Pulmonary artery endothelial cell (primary cell): ENCODE data around the gene CORO7. TPM values are rescaled to one million over a fixed set of nuclear protein-coding genes. Genes with fewer than 3 reads are reported as not detected.

Experiments
- DNase-seq: peaks from one replicate; pipeline ENCODE4 v3.0.0-alpha.2; 2011; ENCODE audit warnings: low read depth, low spot score
- total RNA-seq: library from RNA; depleted of rRNA; stranded (reverse); fragments of >200 nt; gene quantifications from 2 replicates; pipeline ENCODE4 v1.2.3, GENCODE V29; 2014

The CORO7 gene
- total RNA-seq, 1 donor from 2014 or later, result 42.4 TPM

GRCh38 chr16:4309102-4309832 is 107.1 kb downstream of the CORO7 start:
- no peak for DNase-seq

GRCh38 chr16:4307215-4308037 is 109.0 kb downstream of the CORO7 start:
- DNase-seq, result peak; percentile 59

- no peak for DNase-seq
Observed at GRCh38 chr16:4306470-4307214, 109.8 kb downstream of the CORO7 start.

Other genes starting within 250 kb of the CORO7 start
- gene SRL, start 174.5 kb downstream of the CORO7 start, total RNA-seq, result 0.07 and 0.11 TPM in 2 replicates
- 9.4 and 13.6 TPM in 2 replicates for gene TFAP4, start 143.6 kb downstream of the CORO7 start, total RNA-seq
- 1.1 and 1.6 TPM in 2 replicates for gene GLIS2, start 100.5 kb downstream of the CORO7 start, total RNA-seq
- gene PAM16, start 65.3 kb downstream of the CORO7 start, total RNA-seq, result 20.5 and 26.4 TPM in 2 replicates
- 0.04 and 0.20 TPM in 2 replicates for gene VASN, start 44.7 kb downstream of the CORO7 start, total RNA-seq
- 56.0 and 100 TPM in 2 replicates for gene DNAJA3, start 9.3 kb upstream of the CORO7 start, total RNA-seq
- 61.2 and 86.6 TPM in 2 replicates for gene NMRAL1, start 58.0 kb upstream of the CORO7 start, total RNA-seq
- 124 and 143 TPM in 2 replicates for gene HMOX2, start 59.8 kb upstream of the CORO7 start, total RNA-seq
- gene CDIP1, start 122.2 kb upstream of the CORO7 start, total RNA-seq, result 12.1 and 15.2 TPM in 2 replicates
- not detected in 2 replicates for gene C16orf96, start 139.7 kb upstream of the CORO7 start, total RNA-seq
- gene UBALD1, start 198.3 kb upstream of the CORO7 start, total RNA-seq, result 3.9 and 5.4 TPM in 2 replicates
- 22.9 and 24.4 TPM in 2 replicates for gene MGRN1, start 208.2 kb upstream of the CORO7 start, total RNA-seq